HG03045 (cell line): ENCODE data around the gene COL12A1.

Experiments used
- ATAC-seq: cut with Tn5 transposase; IDR thresholded peaks from one replicate; pipeline ENCODE4 v1.9.1; 2021; ENCODE audit warnings: mild to moderate bottlenecking, moderate library complexity; ENCODE audit not compliant: unreplicated experiment

COL12A1 gene

DNA sequence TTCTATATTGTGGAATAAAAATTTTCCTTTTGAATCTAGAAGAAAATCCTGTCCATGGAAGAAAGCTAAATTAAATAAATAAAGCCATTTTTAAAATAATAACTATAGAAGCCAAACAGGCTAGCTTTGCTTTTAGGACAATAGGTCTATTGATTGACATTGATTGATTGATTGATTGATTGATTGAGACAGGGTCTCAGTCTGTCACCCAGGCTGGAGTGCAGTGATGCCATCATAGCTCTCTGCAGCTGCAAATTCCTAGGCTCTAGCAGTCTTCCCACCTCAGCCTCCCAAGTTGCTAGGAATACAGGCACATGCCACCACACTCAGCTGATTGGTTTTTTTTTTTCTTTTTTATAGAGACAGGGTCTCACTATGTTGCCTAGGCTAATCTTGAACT is 97.9 kb downstream of the COL12A1 start:
- no peak for ATAC-seq

DNA sequence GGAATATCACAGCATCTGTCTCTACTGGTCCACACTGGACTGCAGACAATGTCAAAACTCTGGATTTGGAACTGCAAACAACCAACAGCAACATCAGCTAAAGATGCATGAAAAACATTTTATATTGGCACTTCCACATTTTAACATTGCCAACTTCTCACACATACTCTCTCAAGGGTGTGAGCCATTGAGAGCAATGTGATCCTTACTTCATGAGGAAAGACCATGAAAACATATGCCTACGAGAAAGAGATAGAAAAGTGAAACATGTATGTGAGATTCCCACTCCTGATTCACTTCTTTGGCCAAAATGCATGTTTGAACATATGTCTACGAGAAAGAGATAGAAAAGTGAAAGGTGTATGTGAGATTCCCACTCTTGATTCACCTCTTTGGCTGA is 99.4 kb downstream of the COL12A1 start:
- ATAC-seq, result no peak

DNA sequence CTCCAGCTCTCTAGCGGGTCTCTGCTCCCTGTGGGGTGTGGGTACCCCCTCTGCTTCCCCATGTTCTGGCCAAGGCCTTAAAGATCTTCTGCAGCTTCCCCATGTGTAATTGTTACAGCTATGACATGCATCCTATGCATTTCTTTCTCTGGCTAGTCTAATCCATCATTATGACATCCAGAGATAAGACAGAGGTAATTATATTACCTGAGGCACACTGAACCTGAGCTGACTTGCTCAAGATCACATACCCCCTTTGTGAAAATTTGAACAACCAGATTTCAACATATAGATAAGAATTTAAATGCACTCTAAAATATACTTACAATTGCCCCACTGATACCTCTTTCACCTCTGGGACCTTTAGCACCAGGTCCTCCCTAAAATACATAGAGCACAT is 102.4 kb downstream of the COL12A1 start:
- no peak for ATAC-seq

DNA sequence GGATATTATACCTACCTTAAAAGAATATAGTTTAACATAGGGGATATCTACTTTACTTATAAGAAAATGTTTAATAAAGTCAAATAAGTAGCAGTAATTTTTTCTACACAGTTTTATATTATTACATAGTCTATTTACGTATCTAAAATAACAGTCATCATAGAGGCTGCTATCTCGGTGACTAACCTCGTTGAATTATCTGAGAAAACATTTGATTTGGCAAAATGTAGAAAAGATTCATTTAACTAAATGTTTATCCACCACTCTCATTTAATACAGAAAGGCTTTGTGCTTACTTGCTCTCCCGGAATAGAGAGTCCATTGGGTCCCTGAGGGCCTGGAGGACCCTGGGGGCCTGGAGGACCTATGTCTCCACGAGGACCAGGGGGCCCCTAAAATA is 103.6 kb downstream of the COL12A1 start:
- no peak for ATAC-seq

DNA sequence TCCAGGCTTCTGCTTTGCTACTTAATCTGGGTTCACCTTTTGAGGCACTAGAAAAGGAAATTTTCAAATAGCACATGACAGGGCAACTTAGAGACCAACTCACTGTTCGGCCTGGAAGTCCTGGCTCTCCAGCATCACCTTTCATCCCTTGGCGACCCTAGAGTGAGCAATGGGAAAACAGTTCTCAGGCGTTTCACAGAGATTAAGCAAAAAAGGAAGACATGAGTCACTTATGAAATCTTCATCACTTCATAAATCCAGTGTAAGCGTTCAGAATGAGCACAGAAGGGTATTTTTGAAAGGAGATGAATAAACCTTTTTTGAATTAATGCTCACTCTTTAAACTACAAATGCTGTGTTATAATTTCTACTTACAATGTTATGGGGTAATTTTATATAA is 104.0 kb downstream of the COL12A1 start:
- no peak for ATAC-seq

DNA sequence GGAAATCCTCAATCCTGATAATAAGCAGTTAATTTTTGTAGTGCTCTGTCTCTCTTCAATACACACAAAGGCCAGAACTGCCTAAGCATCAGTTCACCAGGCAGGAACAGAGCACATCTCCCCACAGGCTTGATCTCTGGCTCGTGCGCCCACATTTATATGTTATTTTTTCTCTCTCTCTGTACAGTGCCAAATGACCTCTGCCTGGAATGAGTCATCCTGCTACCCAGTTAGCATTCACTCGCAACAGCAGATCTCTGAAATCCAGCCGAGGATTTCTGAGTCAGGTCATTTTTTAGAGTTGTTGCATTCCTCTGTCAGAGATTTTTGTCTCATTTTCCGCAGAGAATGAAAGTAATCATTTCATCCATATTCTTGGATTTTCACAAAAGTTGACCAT is 107.1 kb downstream of the COL12A1 start:
- ATAC-seq, result no peak

DNA sequence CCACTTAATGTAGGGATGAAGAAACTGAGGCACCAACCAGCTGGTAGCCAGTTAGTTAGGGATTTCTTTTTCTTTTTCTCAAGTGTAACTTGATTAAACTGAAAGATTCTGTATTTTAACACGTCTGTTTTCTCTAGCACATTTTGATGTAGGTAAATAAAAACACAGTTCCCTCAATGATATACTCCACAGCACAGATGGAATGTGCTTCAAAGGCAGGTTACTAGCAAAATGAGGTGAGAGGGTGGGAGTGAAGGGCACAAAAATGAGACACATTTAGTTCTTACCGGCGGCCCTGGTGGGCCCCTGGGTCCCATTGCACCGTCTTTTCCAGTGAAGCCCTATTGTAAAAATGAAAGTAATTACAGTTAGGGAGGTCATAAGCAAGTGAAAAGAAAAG is 108.9 kb downstream of the COL12A1 start:
- ATAC-seq, result no peak

DNA sequence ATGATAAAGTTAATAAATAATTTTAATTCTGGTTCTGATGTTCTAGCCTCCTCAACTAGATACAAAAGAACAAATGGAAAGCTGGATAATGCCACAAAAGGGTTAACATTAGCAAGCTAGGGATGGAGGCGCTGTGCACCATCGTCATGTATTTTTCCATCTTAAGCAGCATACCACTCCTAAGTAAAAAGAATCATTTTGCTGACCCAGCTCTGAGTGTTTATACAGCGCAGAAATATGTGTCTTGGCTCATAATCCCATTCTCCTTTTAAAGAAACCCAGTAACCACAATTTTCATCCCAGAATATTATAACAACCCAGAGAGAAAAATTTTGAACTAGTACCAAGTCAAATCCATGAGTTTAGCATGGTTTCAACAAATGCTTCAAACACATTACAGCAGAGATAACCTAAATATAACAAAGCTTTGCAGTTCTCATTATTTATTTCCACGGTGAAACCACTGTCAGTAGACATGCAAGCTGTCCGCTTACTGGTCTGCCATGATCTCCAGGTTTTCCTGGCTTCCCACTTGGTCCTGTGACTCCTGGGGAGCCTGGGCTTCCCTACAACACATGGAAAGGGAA is 111.1 kb downstream of the COL12A1 start:
- no peak for ATAC-seq

DNA sequence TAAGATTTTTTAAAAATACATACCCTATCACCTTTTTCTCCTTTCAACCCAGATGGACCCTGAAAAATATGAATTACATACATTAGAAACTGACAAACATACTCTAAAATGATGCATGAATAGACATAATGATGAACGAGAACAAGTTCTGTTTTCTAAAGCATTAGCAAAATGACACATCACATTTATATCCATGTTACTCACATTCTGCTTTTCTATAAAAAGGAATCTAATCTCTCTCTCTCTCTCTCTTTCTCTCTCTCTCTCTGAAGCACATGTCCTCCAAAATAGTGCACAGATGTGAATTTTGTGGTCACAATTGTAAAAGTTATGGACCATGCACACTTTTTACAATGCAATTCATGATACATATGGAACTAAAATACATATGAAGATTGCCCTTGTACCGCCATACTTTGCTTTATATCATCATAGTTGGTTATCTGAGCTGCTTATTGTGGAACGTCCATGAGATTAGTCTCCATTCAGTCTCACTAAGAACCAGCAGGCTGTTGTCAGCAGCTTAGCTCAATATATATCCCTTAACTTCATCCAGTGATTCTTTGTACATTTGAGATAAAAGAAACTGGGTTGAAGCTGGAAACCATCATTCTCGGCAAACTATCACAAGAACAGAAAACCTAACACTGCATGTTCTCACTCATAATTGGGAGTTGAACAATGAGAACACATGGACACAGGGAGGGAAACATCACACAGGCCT is 114.2 kb downstream of the COL12A1 start:
- no peak for ATAC-seq

DNA sequence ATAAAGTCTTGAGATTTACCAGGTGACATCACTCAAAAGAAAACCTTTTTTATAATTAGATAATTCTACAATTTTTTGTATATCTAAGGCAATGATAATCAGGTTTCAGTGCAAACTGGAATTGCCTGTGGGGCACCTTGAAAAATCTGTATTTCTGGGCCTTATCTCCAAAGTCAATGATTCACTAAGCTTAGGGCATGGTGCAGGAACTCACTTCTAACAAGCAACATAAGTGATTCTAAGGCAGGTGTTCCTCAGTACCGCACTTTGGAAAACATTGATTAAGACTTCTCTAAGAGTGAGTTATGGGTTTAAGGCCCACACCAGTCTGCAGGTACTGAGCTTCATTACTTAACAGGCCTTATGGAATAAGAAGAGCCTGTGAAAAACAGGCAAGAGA is 115.3 kb downstream of the COL12A1 start:
- no peak for ATAC-seq

DNA sequence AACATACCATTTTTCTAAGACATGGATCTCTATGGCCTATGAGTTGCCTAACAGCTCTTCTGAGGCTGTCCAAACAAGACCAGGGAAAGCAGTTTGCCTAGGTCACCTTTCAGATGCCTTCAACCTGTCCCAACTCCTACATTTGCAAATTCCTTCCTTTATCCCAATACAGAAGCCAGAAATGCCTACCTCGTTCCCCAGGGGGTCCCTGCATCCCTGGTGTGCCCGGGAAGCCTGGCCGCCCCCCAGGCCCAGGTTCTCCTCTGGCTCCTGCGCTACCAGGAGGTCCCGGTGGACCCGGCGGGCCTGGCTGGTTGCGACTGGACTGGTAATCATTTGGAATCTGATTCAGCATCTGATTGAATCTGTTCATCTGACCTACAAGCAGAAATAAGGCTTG is 115.9 kb downstream of the COL12A1 start:
- no peak for ATAC-seq

DNA sequence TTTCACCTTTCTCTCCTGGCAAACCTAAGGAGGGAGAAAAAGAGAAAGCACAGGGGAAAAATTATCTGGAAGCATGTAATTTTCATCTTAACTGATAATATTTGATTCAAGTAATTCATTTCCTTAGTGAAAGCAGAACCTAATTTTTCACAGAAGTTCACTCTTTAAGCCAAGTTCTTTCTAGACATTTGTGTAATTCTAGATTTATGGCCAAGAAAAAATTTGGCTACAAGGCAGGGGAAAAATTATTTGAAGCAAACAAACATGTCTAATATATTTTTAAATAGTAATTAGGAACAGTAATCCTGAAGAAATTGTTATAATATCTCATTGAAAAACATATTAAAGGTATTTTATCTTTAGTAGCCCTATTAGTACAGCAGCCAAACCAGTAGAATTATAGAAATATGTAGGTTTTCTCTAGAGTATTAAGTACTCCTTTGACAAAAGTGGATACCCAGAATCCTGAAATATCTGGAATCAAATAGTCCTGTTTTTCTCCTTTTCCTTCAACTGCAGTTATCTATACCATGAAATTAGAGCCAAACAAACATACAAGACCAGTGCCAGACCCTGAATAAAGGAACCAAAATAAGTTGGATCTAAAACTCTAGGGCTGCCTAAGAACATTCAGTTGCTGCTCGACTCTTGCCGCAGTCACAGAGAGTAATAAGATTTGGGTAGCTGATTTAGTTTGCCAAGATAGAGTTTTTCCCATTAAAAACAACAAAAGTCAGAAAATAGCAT is 116.5 kb downstream of the COL12A1 start:
- no peak for ATAC-seq

DNA sequence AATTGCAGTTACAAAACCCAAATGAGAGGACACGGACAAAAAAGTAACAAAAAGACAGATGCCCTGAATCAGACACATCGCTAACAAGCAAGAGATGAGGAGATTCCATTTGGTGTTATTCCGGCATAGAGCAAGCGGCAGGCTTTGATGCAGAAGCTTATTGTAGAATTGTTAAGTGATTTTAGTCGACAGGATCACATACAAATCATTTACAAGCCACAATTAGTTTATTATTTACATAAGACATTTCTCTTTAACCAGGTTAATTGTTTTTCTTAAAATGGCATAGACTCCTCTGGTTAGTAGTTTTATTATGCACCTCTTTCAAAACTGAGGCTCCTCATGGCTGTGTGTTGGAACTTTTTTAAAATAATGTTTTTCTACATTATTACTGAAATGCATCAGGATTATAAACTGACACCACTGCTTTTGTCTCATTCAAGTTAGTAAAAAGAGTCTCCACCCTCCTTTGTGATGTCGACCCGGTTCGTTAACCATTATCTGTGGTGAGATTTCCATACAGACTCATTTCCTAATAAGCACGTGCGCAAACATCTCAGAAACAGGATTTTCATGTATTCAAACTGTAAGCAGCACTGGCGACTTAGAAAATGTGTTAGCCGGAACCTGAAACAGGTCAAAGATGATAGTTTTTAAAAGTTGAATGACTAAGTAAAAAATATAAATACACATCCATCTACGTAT is 119.8 kb downstream of the COL12A1 start:
- ATAC-seq, result no peak

DNA sequence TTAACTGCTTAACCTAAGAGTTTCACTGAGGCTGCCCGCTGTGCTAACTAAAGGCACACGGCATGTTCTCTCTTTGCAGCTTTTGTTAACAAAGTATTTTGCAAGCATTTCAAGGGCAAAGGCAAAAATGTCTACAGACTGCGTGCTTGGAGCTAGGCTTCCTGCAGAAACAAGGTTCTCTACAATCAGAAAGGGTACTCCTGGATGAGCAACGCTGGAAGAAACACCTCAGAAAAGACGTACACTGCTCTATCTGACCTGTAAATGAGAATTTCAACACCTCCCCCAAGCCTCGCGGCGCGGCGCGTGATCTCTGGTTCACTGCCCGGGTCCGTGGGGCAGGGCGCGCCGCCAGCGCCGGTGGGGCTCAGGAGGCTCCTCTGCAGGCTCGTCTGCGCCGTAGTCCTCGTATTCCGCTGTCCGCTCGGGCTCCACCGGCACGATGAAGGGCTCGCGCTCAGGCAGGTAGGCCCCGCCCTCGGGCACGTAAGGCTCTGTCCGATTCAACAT is 120.9 kb downstream of the COL12A1 start:
- ATAC-seq, result no peak

DNA sequence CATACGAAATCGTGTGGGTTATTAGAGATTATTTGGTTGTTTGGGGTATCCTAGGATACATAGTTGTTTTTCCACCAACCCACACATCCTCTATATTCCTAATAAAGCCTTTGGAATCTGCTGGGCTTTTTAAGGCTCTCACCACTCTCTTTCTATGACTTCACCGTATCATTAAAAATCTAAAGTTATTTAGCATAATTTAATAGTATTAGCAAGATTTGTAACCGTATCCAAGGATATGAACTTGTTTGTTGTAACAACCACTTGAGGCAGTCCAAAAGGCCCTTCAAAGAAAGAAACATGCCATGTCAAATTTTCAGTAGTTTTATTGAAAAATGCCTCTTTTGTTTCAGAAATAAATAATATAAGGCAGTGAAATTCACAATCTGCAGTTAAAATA is 121.8 kb downstream of the COL12A1 start:
- no peak for ATAC-seq

DNA sequence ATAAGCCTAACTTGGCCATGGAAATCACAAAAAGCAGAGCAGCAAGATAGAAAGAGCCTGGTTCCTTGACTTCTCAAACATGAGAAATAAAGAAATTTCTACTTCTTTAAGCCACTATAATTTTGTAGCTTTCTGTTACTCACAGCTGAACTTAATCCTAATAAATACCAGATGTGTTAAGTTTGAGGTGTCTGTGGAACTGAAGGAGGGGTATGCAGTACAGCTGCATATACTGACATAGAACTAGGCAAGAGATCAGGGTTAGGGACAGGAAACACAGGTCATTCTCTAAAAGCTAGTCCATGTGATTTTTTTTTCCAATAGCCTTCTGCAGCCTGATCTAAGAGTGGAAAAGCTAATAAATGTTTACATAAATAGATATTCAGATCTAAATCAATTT is 123.9 kb downstream of the COL12A1 start:
- ATAC-seq, result no peak

DNA sequence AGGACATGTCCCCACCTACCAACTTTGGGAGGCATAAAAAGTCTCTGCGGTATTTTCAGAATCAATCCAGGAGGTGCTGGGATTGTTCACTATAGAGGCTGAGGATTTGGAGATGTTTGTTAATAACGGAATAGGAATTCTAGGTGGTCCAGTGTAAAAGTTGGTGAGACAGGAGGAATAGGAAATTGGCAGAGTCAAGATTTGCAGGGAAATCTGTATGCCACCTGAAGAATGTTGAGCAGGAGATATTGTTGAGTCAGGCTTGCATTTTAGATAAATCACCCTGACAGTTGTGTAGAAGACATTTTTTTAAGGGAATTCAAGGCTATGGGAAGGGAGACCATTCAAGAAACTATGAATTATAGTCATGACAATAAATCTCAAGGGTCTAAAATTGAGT is 124.8 kb downstream of the COL12A1 start:
- no peak for ATAC-seq

DNA sequence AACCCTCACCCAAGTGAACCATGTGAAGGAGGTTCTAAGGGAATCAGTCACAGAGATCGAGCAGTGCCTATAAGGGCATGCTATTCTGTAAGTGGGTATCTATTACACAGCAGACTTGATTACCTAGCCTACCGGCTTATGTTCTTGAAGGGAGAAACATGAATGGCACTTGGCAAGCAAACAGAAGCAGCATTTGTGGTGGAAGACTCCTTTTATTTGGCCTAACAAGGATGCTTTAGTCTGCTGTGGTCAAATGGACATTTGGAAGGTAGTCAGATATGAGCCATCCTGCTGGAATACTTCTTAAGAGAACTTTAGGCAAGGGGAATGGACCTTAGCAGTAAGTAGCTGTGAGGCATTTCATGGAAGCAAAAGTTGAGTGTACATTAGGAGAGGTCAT is 126.3 kb downstream of the COL12A1 start:
- no peak for ATAC-seq

DNA sequence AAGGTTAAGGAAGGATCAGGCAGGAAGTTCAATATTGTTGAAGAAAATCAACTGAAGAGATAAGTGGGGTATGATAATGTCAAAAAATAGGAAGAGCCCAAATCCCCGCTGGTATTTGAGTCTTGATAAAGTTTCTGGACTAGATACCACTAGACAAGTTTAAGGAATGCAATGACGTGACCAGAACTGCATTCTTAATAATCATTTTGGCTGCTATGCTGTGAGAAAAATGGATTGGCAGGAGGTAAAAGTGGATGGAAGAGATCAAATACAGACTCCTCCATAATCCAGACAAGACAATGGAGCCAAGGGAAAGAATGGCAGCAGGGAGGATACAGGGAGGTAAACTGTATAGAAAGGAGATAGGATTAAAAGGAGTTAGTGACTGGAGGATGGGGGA is 128.2 kb downstream of the COL12A1 start:
- ATAC-seq, result no peak

DNA sequence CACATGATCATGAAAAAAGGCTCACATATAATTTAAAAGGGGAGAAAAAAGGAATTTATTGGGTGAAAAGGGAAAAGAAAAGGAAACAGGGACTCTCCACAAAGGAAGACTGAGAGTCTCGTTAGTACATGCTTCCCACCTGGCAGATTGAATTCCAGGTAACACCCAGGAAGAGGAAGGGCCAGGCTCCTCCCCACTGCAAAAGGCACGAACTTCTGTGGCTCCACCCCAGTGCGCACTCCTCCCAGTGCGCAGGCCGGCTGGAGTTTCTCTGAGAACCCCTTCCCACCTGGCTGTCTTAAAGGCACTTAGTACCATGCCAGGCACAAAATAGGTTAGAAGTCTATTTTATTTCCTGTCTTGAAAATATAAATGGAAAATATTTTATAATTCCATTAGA is 129.8 kb downstream of the COL12A1 start:
- no peak for ATAC-seq

DNA sequence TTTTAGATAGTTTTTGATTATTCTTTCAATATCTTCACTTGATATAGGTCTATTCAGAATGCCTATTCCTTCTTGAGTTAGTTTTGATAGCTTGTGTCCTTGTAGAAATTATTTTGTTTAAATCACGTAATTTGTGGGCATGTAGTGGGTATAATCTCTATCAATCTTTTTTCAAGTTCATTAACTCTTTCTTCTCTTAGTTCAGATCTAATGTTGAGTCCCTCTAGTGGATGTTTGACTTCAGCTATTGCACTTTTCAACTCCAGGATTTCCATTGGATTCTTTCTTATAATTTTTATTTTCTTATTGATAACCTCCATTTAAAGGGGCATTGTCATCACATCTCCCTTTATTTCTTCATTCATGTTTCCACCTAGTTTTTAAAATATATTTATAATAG is 135.6 kb downstream of the COL12A1 start:
- no peak for ATAC-seq

DNA sequence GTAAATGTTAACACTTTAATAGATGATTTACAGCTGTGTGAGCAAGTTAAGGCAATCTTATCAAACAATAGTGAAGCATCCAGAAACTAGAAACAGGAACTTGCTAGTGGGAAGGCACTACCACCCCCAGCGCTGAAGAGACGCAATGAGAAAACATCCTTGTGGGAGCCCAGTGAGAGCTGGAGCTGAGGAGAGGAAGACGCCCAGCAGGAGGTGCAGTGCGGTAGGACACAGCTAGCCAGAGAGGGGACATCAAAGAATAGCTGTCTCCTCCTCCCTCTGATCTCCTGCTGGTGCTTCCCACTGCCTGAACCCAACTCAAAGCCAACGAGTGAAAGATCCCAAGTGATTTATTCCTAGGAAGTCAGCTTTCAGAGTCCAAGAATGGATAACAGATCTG is 140.3 kb downstream of the COL12A1 start:
- no peak for ATAC-seq
